Testis (tissue), 3 donors: ENCODE results near the gene CPZ. TPM values are rescaled to one million over a fixed set of nuclear protein-coding genes. Genes with fewer than 3 reads are reported as not detected.

Experiments used
- DNase-seq: peaks from one replicate; pipeline ENCODE4 v3.0.0-alpha.2; 2019
- H3K27ac ChIP-seq, 2 donors: fragments of 200-600 bp; sonication (generic); one replicate each; pipeline ENCODE4 v1.5.1; 2019
- H3K27me3 ChIP-seq: fragments of 200-600 bp; sonication (generic); one replicate; pipeline ENCODE4 v1.5.1; 2019
- H3K36me3 ChIP-seq: fragments of 200-600 bp; sonication (generic); one replicate; pipeline ENCODE4 v1.5.1; 2017; ENCODE audit warnings: low read depth; ENCODE audit errors: missing control alignments
- H3K4me1 ChIP-seq: fragments of 200-600 bp; sonication (generic); one replicate; pipeline ENCODE4 v1.5.1; 2019
- H3K4me3 ChIP-seq, 2 donors: fragments of 200-600 bp; sonication (generic); one replicate each; pipeline ENCODE4 v1.5.1; 2017 to 2019
- H3K9me3 ChIP-seq: fragments of 200-600 bp; sonication (generic); one replicate; pipeline ENCODE4 v1.5.1; 2017
- CTCF ChIP-seq, 3 experiments: fragments of 450-650 bp in 2 of 3; fragments of 200-600 bp in 1 of 3; sonication (generic) in 1 of 3; IDR thresholded peaks; one replicate each; pipeline ENCODE4 v1.5.1; 2016 to 2019; ENCODE audit warnings: antibody characterized with exemption in 3 of 3, mild to moderate bottlenecking in 2 of 3, moderate library complexity in 1 of 3
- POLR2A ChIP-seq: fragments of 450-650 bp; IDR thresholded peaks from one replicate; pipeline ENCODE4 v1.6.1; 2017; ENCODE audit warnings: antibody characterized with exemption, mild to moderate bottlenecking, moderate library complexity
- WGBS, 2 donors: methylation state at CpG; one replicate each; pipeline ENCODE4 v1.1.5; 2018; 5-methylcytosine and 5-hydroxymethylcytosine counted together
- intact Hi-C: fragments of 100-400 bp; cut with DNase I; formaldehyde crosslinking; loops from one replicate; pipeline ENCODE4 v1.15.1; 2023; ENCODE audit warnings: low total_unique reads
- polyA plus RNA-seq: library from polyadenylated mRNA; stranded (reverse); fragments of 350-450 nt; fragmentation: Illumina TruSeq; extraction: RNeasy Lipid Tissue Mini Kit (QIAGEN cat#74804); gene quantifications from one replicate; pipeline ENCODE4 v1.2.3, GENCODE V29; 2014; ENCODE audit warnings: low read depth, low replicate concordance; ENCODE audit not compliant: insufficient read depth
- total RNA-seq, 2 donors: library from RNA; depleted of rRNA; stranded (reverse); fragments of >200 nt; gene quantifications; one replicate each; pipeline ENCODE4 v1.2.3, GENCODE V29; 2016

Gene CPZ
- total and polyA plus RNA-seq, 3 donors from 2014 or later = 2.0 to 21.9 (median 10.2) TPM

DNA sequence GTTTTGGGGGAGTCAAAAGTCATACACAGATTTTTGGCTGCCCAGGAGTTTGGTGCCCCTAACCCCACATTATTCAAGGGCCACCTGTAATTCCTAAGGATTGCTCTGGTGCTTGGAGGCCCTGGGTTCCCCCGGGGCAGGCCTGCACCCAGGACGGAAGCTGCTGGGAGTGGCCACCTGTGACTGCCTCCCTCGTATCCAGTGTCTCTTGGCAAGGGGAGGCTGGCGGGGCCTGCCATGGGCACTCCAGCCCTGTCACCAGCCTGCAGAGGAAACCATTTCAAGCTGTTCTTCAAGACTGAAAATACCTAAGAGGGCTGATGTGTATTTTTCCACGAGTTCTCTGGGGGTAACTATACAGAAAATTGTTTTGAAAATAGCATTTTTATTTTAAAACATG is 36.8 kb upstream of the CPZ start:
- no peaks in the 10 kb centered on the region for H3K4me1 ChIP-seq
- no peak for DNase-seq
- no peaks in the 10 kb centered on the region for H3K36me3 ChIP-seq
- H3K4me3 ChIP-seq = no peak overlapping the region
- no peak for TF ChIP-seq CTCF (IDR thresholded peaks at IDR 0.05)
- no peak for TF ChIP-seq POLR2A
- no peaks in the 10 kb centered on the region for H3K9me3 ChIP-seq
- H3K27me3 ChIP-seq = no peaks in the 10 kb centered on the region
- WGBS, 2 donors = 77 to 92% methylated on average over 5 of the region's 5 CpGs
- no peak overlapping the region for H3K27ac ChIP-seq
- intact Hi-C loops = no loop called here

GRCh38 chr4:8556341-8557150 is 36.0 kb upstream of the CPZ start:
- H3K4me3 ChIP-seq = no peak overlapping the region
- 78 to 89% methylated on average over 17 of the region's 17 CpGs for WGBS, 2 donors
- no peaks in the 10 kb centered on the region for H3K27me3 ChIP-seq
- no peaks in the 10 kb centered on the region for H3K9me3 ChIP-seq
- H3K4me1 ChIP-seq = no peaks in the 10 kb centered on the region
- H3K36me3 ChIP-seq = no peaks in the 10 kb centered on the region
- TF ChIP-seq POLR2A (no peak), CTCF (IDR thresholded peaks at IDR 0.05) (no peak)
- intact Hi-C loops = no loop called here
- H3K27ac ChIP-seq = no peak overlapping the region
- DNase-seq = no peak

- H3K4me1 ChIP-seq = no peaks in the 10 kb centered on the region
- H3K27ac ChIP-seq = no peak overlapping the region
- TF ChIP-seq POLR2A (no peak), CTCF (IDR thresholded peaks at IDR 0.05) (no peak)
- WGBS, 2 donors = 84 to 85% methylated on average over 20 to 21 of the region's 21 CpGs
- no peaks in the 10 kb centered on the region for H3K36me3 ChIP-seq
- no peaks in the 10 kb centered on the region for H3K27me3 ChIP-seq
- DNase-seq = no peak
- no peaks in the 10 kb centered on the region for H3K9me3 ChIP-seq
- H3K4me3 ChIP-seq = no peak overlapping the region
- intact Hi-C loops = no loop called here
Measured at GRCh38 chr4:8557151-8558076, 35.2 kb upstream of the CPZ start.

DNA sequence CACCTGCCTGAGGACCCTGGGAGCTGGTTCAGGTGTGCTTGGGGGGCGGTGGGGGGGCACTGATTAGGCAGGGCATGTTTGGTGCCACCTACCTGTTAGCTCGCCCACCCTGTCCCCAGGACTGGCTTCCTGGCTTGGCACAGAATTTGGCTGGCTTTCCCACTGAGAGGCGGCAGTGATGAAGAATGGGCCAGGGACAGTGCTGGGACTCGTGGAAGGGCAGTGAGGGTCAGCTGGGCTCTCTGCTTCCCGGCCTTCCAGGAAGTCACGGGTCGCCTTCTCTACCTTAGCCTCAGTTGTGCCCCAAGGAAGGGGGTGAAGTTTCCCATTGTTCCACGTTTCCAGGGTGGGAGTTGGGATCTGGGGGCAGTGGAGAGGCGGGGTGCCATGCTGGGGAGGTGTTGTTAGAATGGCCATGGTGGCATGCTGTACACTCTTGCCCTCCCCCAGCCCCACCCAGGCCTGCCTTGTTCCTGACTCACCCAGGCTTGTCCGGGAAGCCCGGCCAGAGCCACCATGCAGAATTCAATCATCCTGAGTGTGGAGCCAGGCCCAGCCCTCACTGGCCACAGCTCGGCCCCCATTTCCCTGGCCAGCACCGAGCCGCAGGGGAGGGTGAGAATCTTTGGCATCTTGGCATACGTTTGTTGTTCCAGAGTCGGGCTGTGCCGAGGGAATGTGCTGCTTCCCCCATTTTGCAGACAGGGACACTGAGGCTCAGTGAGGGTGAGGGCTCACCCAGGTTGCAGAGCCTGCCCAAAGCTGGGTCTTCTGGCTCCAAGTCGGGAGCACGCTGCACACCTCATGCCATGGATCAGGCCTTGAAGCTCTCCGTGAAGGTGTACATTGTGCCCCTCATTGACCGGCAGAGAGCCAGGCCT is 34.2 kb upstream of the CPZ start:
- Histone ChIP-seq H3K9me3 (no peaks in the 10 kb centered on the region), H3K36me3 (no peaks in the 10 kb centered on the region), H3K4me3 (no peak overlapping the region), H3K27me3 (no peaks in the 10 kb centered on the region), H3K4me1 (no peaks in the 10 kb centered on the region), H3K27ac (no peak overlapping the region)
- no peak for TF ChIP-seq CTCF (IDR thresholded peaks at IDR 0.05)
- TF ChIP-seq POLR2A = no peak
- 88 to 93% methylated on average over 11 to 21 of the region's 21 CpGs for WGBS, 2 donors
- intact Hi-C loops = no loop called here
- DNase-seq = no peak
